Activated CD8-positive, alpha-beta memory T cell treated with anti-CD3 and anti-CD28 coated beads, Interleukin-2, amount 10 ng/mL, durations not matched to agents 7 days and 5 days (primary cell): ENCODE measurements around the gene VWA5A. TPM values are rescaled to one million over a fixed set of nuclear protein-coding genes. Genes with fewer than 3 reads are reported as not detected.

ENCODE experiments used
- ATAC-seq: fragments of 150-1000 bp; cut with Tn5 transposase; one replicate; pipeline ENCODE4 v1.10.0; 2021; ENCODE audit warnings: moderate library complexity
- CTCF ChIA-PET: fragments of 350-600 bp; sonication (Branson Sonifier 250); formaldehyde crosslinking; loops from one replicate; lab custom pipeline; 2021; ENCODE audit warnings: antibody characterized with exemption; lab: Charles Lee
- DNase-seq: peaks from one replicate; pipeline ENCODE4 v3.0.0-alpha.2; 2020
- H3K27ac Mint-ChIP-seq: one replicate; pipeline ENCODE4 v1.8.0; 2021; ENCODE audit warnings: mild to moderate bottlenecking, mixed read lengths
- H3K27me3 Mint-ChIP-seq: one replicate; pipeline ENCODE4 v1.8.0; 2021; ENCODE audit warnings: mixed read lengths
- H3K36me3 Mint-ChIP-seq: one replicate; pipeline ENCODE4 v1.8.0; 2021; ENCODE audit warnings: mild to moderate bottlenecking, mixed read lengths
- H3K4me1 Mint-ChIP-seq: one replicate; pipeline ENCODE4 v1.8.0; 2021; ENCODE audit warnings: mixed read lengths
- H3K4me3 Mint-ChIP-seq: one replicate; pipeline ENCODE4 v1.8.0; 2021; ENCODE audit warnings: mild to moderate bottlenecking, moderate library complexity, mixed read lengths
- H3K9me3 Mint-ChIP-seq: one replicate; pipeline ENCODE4 v1.8.0; 2022; ENCODE audit warnings: low read depth, mixed read lengths
- total RNA-seq, 2 experiments: library from RNA; stranded (reverse); gene quantifications; one replicate each; pipeline ENCODE4 v1.2.3, GENCODE V29; 2021

The VWA5A gene
- total RNA-seq, 2 experiments from 2014 or later: 4.1 to 4.8 TPM

GRCh38 chr11:124078591-124078990, 36.7 kb upstream of the VWA5A start:
- H3K4me1 Mint-ChIP-seq: peaks cover 1% of the 10 kb centered on the region
- ATAC-seq (no peak), DNase-seq (no peak)
- no peaks in the 10 kb centered on the region for H3K9me3 Mint-ChIP-seq
- CTCF ChIA-PET: no interaction called here
- H3K27me3 Mint-ChIP-seq: peaks cover 30% of the 10 kb centered on the region
- no peaks in the 10 kb centered on the region for H3K36me3 Mint-ChIP-seq
- H3K4me3 Mint-ChIP-seq: no peak overlapping the region
- H3K27ac Mint-ChIP-seq: no peak overlapping the region

- Mint-ChIP-seq H3K4me3 (no peak overlapping the region), H3K36me3 (no peaks in the 10 kb centered on the region), H3K27ac (no peak overlapping the region), H3K4me1 (peaks cover 1% of the 10 kb centered on the region), H3K9me3 (no peaks in the 10 kb centered on the region), H3K27me3 (peaks cover 37% of the 10 kb centered on the region)
- ATAC-seq: no peak
- DNase-seq: no peak
- CTCF ChIA-PET: interaction anchor here (1.5 kb wide), 1 partner anchor 8 kb away, joined by 4 read pairs; no protein-coding TSS in a partner anchor
Observed at GRCh38 chr11:124079631-124080326, 35.5 kb upstream of the VWA5A start.

GRCh38 chr11:124080327-124081001, 34.8 kb upstream of the VWA5A start:
- H3K27me3 Mint-ChIP-seq: peaks cover 37% of the 10 kb centered on the region
- CTCF ChIA-PET: interaction anchor here (1.5 kb wide), 1 partner anchor 9 kb away, joined by 4 read pairs; no protein-coding TSS in a partner anchor
- peaks cover 1% of the 10 kb centered on the region for H3K4me1 Mint-ChIP-seq
- no peak overlapping the region for H3K27ac Mint-ChIP-seq
- no peaks in the 10 kb centered on the region for H3K36me3 Mint-ChIP-seq
- DNase-seq: no peak
- no peak overlapping the region for H3K4me3 Mint-ChIP-seq
- H3K9me3 Mint-ChIP-seq: no peaks in the 10 kb centered on the region
- ATAC-seq: no peak

- Mint-ChIP-seq H3K27ac (no peak overlapping the region), H3K36me3 (no peaks in the 10 kb centered on the region), H3K27me3 (peaks cover 40% of the 10 kb centered on the region), H3K4me1 (peaks cover 1% of the 10 kb centered on the region), H3K4me3 (no peak overlapping the region), H3K9me3 (no peaks in the 10 kb centered on the region)
- ATAC-seq: no peak
- no peak for DNase-seq
- CTCF ChIA-PET: interaction anchor here (1.3 to 1.8 kb wide), 3 partner anchors 10 to 114 kb away, joined by 4 to 9 read pairs (median 5); no protein-coding TSS in a partner anchor
Observed at GRCh38 chr11:124081483-124081882, 33.8 kb upstream of the VWA5A start.

GRCh38 chr11:124082371-124082770, 32.9 kb upstream of the VWA5A start:
- no peak for DNase-seq
- Mint-ChIP-seq H3K4me3 (no peak overlapping the region), H3K9me3 (no peaks in the 10 kb centered on the region), H3K36me3 (no peaks in the 10 kb centered on the region), H3K4me1 (no peaks in the 10 kb centered on the region), H3K27ac (no peak overlapping the region), H3K27me3 (peaks cover 35% of the 10 kb centered on the region)
- no peak for ATAC-seq
- CTCF ChIA-PET: interaction anchor here (1.3 to 1.8 kb wide), 3 partner anchors 11 to 113 kb away, joined by 4 to 9 read pairs (median 5); no protein-coding TSS in a partner anchor

- Mint-ChIP-seq H3K27me3 (peaks cover 28% of the 10 kb centered on the region), H3K4me1 (no peaks in the 10 kb centered on the region), H3K9me3 (no peaks in the 10 kb centered on the region), H3K4me3 (no peak overlapping the region), H3K36me3 (no peaks in the 10 kb centered on the region), H3K27ac (no peak overlapping the region)
- ATAC-seq: no peak
- CTCF ChIA-PET: interaction anchor here (1.5 kb wide), 1 partner anchor 14 kb away, joined by 4 read pairs; no protein-coding TSS in a partner anchor
- no peak for DNase-seq
Observed at GRCh38 chr11:124085583-124085982, 29.7 kb upstream of the VWA5A start.

GRCh38 chr11:124085997-124086846, 29.0 kb upstream of the VWA5A start:
- CTCF ChIA-PET: interaction anchor here (1.5 kb wide), 1 partner anchor 15 kb away, joined by 4 read pairs; no protein-coding TSS in a partner anchor
- no peak overlapping the region for H3K4me3 Mint-ChIP-seq
- ATAC-seq: no peak
- DNase-seq: no peak
- H3K27ac Mint-ChIP-seq: no peak overlapping the region
- no peaks in the 10 kb centered on the region for H3K4me1 Mint-ChIP-seq
- no peaks in the 10 kb centered on the region for H3K9me3 Mint-ChIP-seq
- peaks cover 32% of the 10 kb centered on the region for H3K27me3 Mint-ChIP-seq
- no peaks in the 10 kb centered on the region for H3K36me3 Mint-ChIP-seq

GRCh38 chr11:124090996-124091395, 24.3 kb upstream of the VWA5A start:
- DNase-seq (no peak), ATAC-seq (no peak)
- Mint-ChIP-seq H3K4me1 (no peaks in the 10 kb centered on the region), H3K36me3 (no peaks in the 10 kb centered on the region), H3K27ac (no peak overlapping the region), H3K27me3 (peaks cover 8% of the 10 kb centered on the region), H3K4me3 (no peak overlapping the region), H3K9me3 (no peaks in the 10 kb centered on the region)
- CTCF ChIA-PET: no interaction called here

GRCh38 chr11:124093330-124093729, 21.9 kb upstream of the VWA5A start:
- CTCF ChIA-PET: interaction anchor here (0.9 kb wide), 1 partner anchor 9 kb away, joined by 3 read pairs; no protein-coding TSS in a partner anchor
- H3K9me3 Mint-ChIP-seq: no peaks in the 10 kb centered on the region
- DNase-seq: no peak
- no peak overlapping the region for H3K27ac Mint-ChIP-seq
- no peaks in the 10 kb centered on the region for H3K4me1 Mint-ChIP-seq
- no peaks in the 10 kb centered on the region for H3K36me3 Mint-ChIP-seq
- H3K4me3 Mint-ChIP-seq: no peak overlapping the region
- peaks cover 7% of the 10 kb centered on the region for H3K27me3 Mint-ChIP-seq
- no peak for ATAC-seq

GRCh38 chr11:124094731-124095130, 20.5 kb upstream of the VWA5A start:
- Mint-ChIP-seq H3K9me3 (no peaks in the 10 kb centered on the region), H3K36me3 (no peaks in the 10 kb centered on the region), H3K27me3 (peaks cover 11% of the 10 kb centered on the region), H3K27ac (no peak overlapping the region), H3K4me3 (no peak overlapping the region), H3K4me1 (no peaks in the 10 kb centered on the region)
- ATAC-seq (no peak), DNase-seq (no peak)
- CTCF ChIA-PET: no interaction called here

GRCh38 chr11:124096364-124096763, 18.9 kb upstream of the VWA5A start:
- peaks cover 11% of the 10 kb centered on the region for H3K27me3 Mint-ChIP-seq

GRCh38 chr11:124098141-124098540, 17.1 kb upstream of the VWA5A start:
- DNase-seq: no peak
- Mint-ChIP-seq H3K27me3 (peaks cover 14% of the 10 kb centered on the region), H3K27ac (no peak overlapping the region), H3K9me3 (no peaks in the 10 kb centered on the region), H3K4me1 (no peaks in the 10 kb centered on the region), H3K4me3 (no peak overlapping the region), H3K36me3 (no peaks in the 10 kb centered on the region)
- ATAC-seq: no peak
- CTCF ChIA-PET: no interaction called here

More at GRCh38 chr11:124096364-124096763, 18.9 kb upstream of the VWA5A start:
- Mint-ChIP-seq H3K27ac (no peak overlapping the region), H3K36me3 (no peaks in the 10 kb centered on the region), H3K4me1 (no peaks in the 10 kb centered on the region), H3K4me3 (no peak overlapping the region), H3K9me3 (no peaks in the 10 kb centered on the region)
- ATAC-seq: no peak
- CTCF ChIA-PET: no interaction called here
- no peak for DNase-seq

GRCh38 chr11:124101737-124102136, 13.5 kb upstream of the VWA5A start:
- no peaks in the 10 kb centered on the region for H3K9me3 Mint-ChIP-seq
- H3K27me3 Mint-ChIP-seq: peaks cover 30% of the 10 kb centered on the region
- H3K36me3 Mint-ChIP-seq: no peaks in the 10 kb centered on the region
- no peaks in the 10 kb centered on the region for H3K4me1 Mint-ChIP-seq
- ATAC-seq (no peak), DNase-seq (no peak)
- CTCF ChIA-PET: no interaction called here
- no peak overlapping the region for H3K27ac Mint-ChIP-seq
- H3K4me3 Mint-ChIP-seq: no peak overlapping the region
